OCI-LY7 (cell line): ENCODE data around the gene HES7. TPM values are rescaled to one million over a fixed set of nuclear protein-coding genes. Genes with fewer than 3 reads are reported as not detected.

Experiments
- BruUV-seq: library from RNA; stranded (reverse); fragments of 400-500 nt; replicated peaks from 2 replicates; lab custom pipeline; 2021; lab: Mats Ljungman, UMichigan
- CTCF ChIA-PET: fragments of 300-600 bp; sonication (Branson Sonifier 250); formaldehyde crosslinking; loops from one replicate; lab custom pipeline; 2022; ENCODE audit warnings: antibody characterized with exemption; ENCODE audit not compliant: unreplicated experiment; lab: Charles Lee
- POLR2A ChIA-PET: fragments of 300-600 bp; sonication (Branson Sonifier 250); formaldehyde crosslinking; loops from one replicate; lab custom pipeline; 2022; ENCODE audit warnings: antibody characterized with exemption; lab: Charles Lee
- DNase-seq: peaks from one replicate; pipeline ENCODE4 v3.0.0-alpha.2; 2015; ENCODE audit warnings: low spot score
- H2AFZ ChIP-seq: fragments of 200-600 bp; sonication (generic), shearing (Covaris generic); 2 replicates; pipeline ENCODE4 v1.6.1; 2014; ENCODE audit warnings: mild to moderate bottlenecking, antibody characterized with exemption, low read length, moderate library complexity
- H3K27ac ChIP-seq: fragments of 200-600 bp; sonication (generic); 2 replicates; pipeline ENCODE4 v1.5.1; 2014; ENCODE audit warnings: mixed run types, low read depth, mild to moderate bottlenecking, moderate library complexity, low read length, inconsistent platforms; ENCODE audit not compliant: poor library complexity, severe bottlenecking
- H3K36me3 ChIP-seq: fragments of 200-600 bp; sonication (generic); 2 replicates; pipeline ENCODE4 v1.6.1; 2014; ENCODE audit warnings: mild to moderate bottlenecking, antibody characterized with exemption, low read length, moderate library complexity, mixed read lengths; ENCODE audit not compliant: insufficient read depth
- H3K4me1 ChIP-seq: fragments of 200-600 bp; sonication (generic); 2 replicates; pipeline ENCODE4 v1.5.1; 2014; ENCODE audit warnings: mild to moderate bottlenecking, low read length; ENCODE audit not compliant: insufficient read depth, poor library complexity, severe bottlenecking
- H3K4me2 ChIP-seq: fragments of 200-600 bp; sonication (generic); 2 replicates; pipeline ENCODE4 v1.6.1; 2014; ENCODE audit warnings: mild to moderate bottlenecking, low read length
- H3K4me3 ChIP-seq: fragments of 200-600 bp; sonication (generic); 2 replicates; pipeline ENCODE4 v1.5.1; 2014; ENCODE audit warnings: mild to moderate bottlenecking, low read depth, low read length; ENCODE audit not compliant: poor library complexity, severe bottlenecking
- H3K79me2 ChIP-seq: fragments of 200-600 bp; sonication (generic); 2 replicates; pipeline ENCODE4 v1.6.1; 2016; ENCODE audit warnings: low read depth, mild to moderate bottlenecking, low read length, moderate library complexity, mixed read lengths; ENCODE audit not compliant: insufficient read depth
- H3K9me2 ChIP-seq: fragments of 200-600 bp; sonication (generic); 2 replicates; pipeline ENCODE4 v1.6.1; 2016; ENCODE audit warnings: mild to moderate bottlenecking, low read length, mixed read lengths; ENCODE audit not compliant: insufficient read depth
- H3K9me3 ChIP-seq: fragments of 200-600 bp; sonication (generic); 2 replicates; pipeline ENCODE4 v1.6.1; 2014; ENCODE audit warnings: mild to moderate bottlenecking, mixed run types, low read length, mixed read lengths
- H4K20me1 ChIP-seq: fragments of 200-600 bp; sonication (generic); 2 replicates; pipeline ENCODE4 v1.6.1; 2014; ENCODE audit warnings: mild to moderate bottlenecking, antibody characterized with exemption, low read length, moderate library complexity, mixed read lengths; ENCODE audit not compliant: insufficient read depth
- EZH2phosphoT487 ChIP-seq: fragments of 200-600 bp; sonication (generic); IDR thresholded peaks from 2 replicates; pipeline ENCODE4 v1.6.1; 2018; ENCODE audit warnings: low read depth, borderline replicate concordance, mild to moderate bottlenecking, mixed run types, antibody characterized with exemption, low read length, moderate library complexity, mixed read lengths
- intact Hi-C: fragments of 100-400 bp; cut with micrococcal nuclease; formaldehyde crosslinking; loops from one replicate; pipeline ENCODE4 v1.10.0; 2022; ENCODE audit not compliant: unreplicated experiment
- total RNA-seq, 2 experiments: library from RNA; depleted of rRNA in 1 of 2; stranded (reverse); fragments of >200 nt in 1 of 2; shearing (Covaris generic) in 1 of 2; gene quantifications; 2 replicates each; pipeline ENCODE4 v1.2.3, GENCODE V29; 2014 to 2022
- TF ChIP-seq, protein P1 (sequence below): fragments of 200-600 bp; sonication (generic); conservative IDR thresholded peaks from 2 replicates; pipeline ENCODE4 v1.5.1; 2014; ENCODE audit warnings: mild to moderate bottlenecking, antibody characterized with exemption, low read length, moderate library complexity, mixed read lengths

Gene HES7
- total RNA-seq, 2 experiments from 2014 or later, result 0.44 to 5.8 TPM

DNA sequence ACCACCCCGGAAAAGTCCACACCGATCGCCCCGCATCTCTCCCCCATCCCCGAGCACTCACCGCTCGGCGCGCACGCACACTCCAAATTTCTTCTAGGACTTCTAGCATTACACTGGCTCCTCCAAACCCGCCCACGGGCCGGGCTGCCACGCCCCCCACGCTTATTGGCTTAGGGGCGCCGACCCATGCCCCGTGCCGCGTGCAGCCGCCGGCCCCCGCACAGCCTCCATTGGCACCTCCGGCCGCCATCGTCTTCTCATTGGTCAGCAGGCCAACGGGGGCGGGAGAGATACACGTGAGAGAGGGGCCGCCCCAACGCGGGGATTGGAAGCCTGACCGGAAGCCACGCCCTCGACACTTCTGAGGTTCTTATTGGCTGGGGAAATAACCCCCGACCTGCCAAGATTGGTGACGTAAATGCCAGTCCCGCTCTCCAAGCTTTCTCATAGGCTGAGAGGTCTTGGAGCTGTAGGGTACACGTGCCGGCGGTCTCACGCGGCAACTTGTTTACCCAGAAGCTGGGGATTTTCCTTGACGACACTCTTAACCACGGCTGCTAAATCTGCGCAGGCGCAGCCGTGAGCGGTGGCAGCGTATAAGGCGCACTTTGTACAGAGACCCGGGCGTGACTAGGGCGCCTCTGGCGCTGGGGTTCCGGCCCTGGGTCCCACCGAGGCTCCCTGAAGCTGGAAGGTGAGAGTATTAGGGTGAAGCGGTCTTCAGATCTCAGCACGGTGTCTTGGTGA lies 32.5 kb upstream of the HES7 start:
- peak overlapping the region; percentile 80 for H3K27ac ChIP-seq
- CTCF ChIA-PET, result interaction anchor here (0.6 to 1.0 kb wide), 4 partner anchors 19 to 97 kb away, joined by 3 read pairs; no protein-coding TSS in a partner anchor
- TF ChIP-seq, protein P1, sequence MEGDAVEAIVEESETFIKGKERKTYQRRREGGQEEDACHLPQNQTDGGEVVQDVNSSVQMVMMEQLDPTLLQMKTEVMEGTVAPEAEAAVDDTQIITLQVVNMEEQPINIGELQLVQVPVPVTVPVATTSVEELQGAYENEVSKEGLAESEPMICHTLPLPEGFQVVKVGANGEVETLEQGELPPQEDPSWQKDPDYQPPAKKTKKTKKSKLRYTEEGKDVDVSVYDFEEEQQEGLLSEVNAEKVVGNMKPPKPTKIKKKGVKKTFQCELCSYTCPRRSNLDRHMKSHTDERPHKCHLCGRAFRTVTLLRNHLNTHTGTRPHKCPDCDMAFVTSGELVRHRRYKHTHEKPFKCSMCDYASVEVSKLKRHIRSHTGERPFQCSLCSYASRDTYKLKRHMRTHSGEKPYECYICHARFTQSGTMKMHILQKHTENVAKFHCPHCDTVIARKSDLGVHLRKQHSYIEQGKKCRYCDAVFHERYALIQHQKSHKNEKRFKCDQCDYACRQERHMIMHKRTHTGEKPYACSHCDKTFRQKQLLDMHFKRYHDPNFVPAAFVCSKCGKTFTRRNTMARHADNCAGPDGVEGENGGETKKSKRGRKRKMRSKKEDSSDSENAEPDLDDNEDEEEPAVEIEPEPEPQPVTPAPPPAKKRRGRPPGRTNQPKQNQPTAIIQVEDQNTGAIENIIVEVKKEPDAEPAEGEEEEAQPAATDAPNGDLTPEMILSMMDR, result peak; percentile 43; the same call in 1 of the 2 replicates
- no peak for TF ChIP-seq EZH2phosphoT487
- intact Hi-C loops, result loop anchor here (1.0 to 10.0 kb wide), 4 partner anchors 18 to 322 kb away; partner anchors contain the start of gene KDM6B
- H3K36me3 ChIP-seq, result peaks cover 25% of the 10 kb centered on the region
- peak overlapping the region; percentile 59; the same call in 1 of the 2 replicates for H2AFZ ChIP-seq
- POLR2A ChIA-PET, result interaction anchor here (0.8 to 1.9 kb wide), 6 partner anchors 11 to 30 kb away, joined by 3 to 18 read pairs (median 4); no protein-coding TSS in a partner anchor
- H4K20me1 ChIP-seq, result no peaks in the 10 kb centered on the region
- DNase-seq, result peak; percentile 100
- H3K4me1 ChIP-seq, result peaks cover 60% of the 10 kb centered on the region
- H3K79me2 ChIP-seq, result peaks cover 5% of the 10 kb centered on the region; the same call in 1 of the 2 replicates
- no peaks in the 10 kb centered on the region for H3K9me2 ChIP-seq
- H3K4me2 ChIP-seq, result peak overlapping the region; percentile 95
- BruUV-seq, result no TSS peak
- H3K4me3 ChIP-seq, result peak overlapping the region; percentile 75
- H3K9me3 ChIP-seq, result no peaks in the 10 kb centered on the region

- peak overlapping the region; percentile 36 for H3K27ac ChIP-seq
- peaks cover 20% of the 10 kb centered on the region for H3K36me3 ChIP-seq
- no peaks in the 10 kb centered on the region for H3K9me2 ChIP-seq
- ChIA-PET CTCF (interaction anchor here (1.0 kb wide), 1 partner anchor 97 kb away, joined by 3 read pairs; no protein-coding TSS in a partner anchor), POLR2A (interaction anchor here (0.9 to 1.9 kb wide), 2 partner anchors 18 to 23 kb away, joined by 3 to 18 read pairs; no protein-coding TSS in a partner anchor)
- no TSS peak for BruUV-seq
- intact Hi-C loops, result loop anchor here (1.0 to 10.0 kb wide), 4 partner anchors 18 to 321 kb away; partner anchors contain the start of gene KDM6B
- peaks cover 4% of the 10 kb centered on the region; the same call in 1 of the 2 replicates for H3K79me2 ChIP-seq
- peak overlapping the region; percentile 95 for H3K4me2 ChIP-seq
- no peak for DNase-seq
- H3K4me3 ChIP-seq, result peak overlapping the region; percentile 75
- no peaks in the 10 kb centered on the region for H3K9me3 ChIP-seq
- H3K4me1 ChIP-seq, result peaks cover 56% of the 10 kb centered on the region
- TF ChIP-seq EZH2phosphoT487, result no peak
- TF ChIP-seq, protein P1, result no peak
- H4K20me1 ChIP-seq, result no peaks in the 10 kb centered on the region
- H2AFZ ChIP-seq, result no peak overlapping the region
Measured at GRCh38 chr17:8155996-8156245, 32.0 kb upstream of the HES7 start.
